H1 (cell line): Measurements from ENCODE around the gene CWC27. TPM values are rescaled to one million over a fixed set of nuclear protein-coding genes. Genes with fewer than 3 reads are reported as not detected.

Experiments used
- CTCF ChIA-PET: fragments of 300-600 bp; sonication (Branson Sonifier 250); formaldehyde crosslinking; loops from one replicate; lab custom pipeline; 2021; ENCODE audit not compliant: partially characterized antibody; lab: Charles Lee
- POLR2A ChIA-PET: fragments of 300-600 bp; sonication (Branson Sonifier 250); formaldehyde crosslinking; loops from one replicate; lab custom pipeline; 2021; ENCODE audit warnings: inconsistent platforms; ENCODE audit not compliant: partially characterized antibody; lab: Charles Lee
- DNase-seq, 2 experiments: peaks; one replicate each; pipeline versions ENCODE4 v3.0.0 to v3.0.0-alpha.2; 2010 to 2022; ENCODE audit warnings: low spot score in 2 of 2, low read depth in 1 of 2, mixed read lengths in 1 of 2
- FAIRE-seq: peaks from 2 replicates; lab custom pipeline; 2011; peaks lifted over from hg19 to GRCh38; lab: Jason Lieb, UNC
- H2AFZ ChIP-seq: 2 replicates; pipeline ENCODE4 v1.8.1; 2012; ENCODE audit warnings: low read length, inconsistent platforms
- H2AK5ac ChIP-seq: 2 replicates; pipeline ENCODE4 v1.6.1; 2013; ENCODE audit warnings: low read depth, low read length
- H2BK120ac ChIP-seq: replicated peaks from 2 replicates; pipeline ENCODE3; 2013; ENCODE audit warnings: low read depth, low read length, inconsistent platforms
- H2BK12ac ChIP-seq: 2 replicates; pipeline ENCODE4 v1.6.1; 2013; ENCODE audit warnings: low read depth, low read length
- H2BK15ac ChIP-seq: 2 replicates; pipeline ENCODE4 v1.6.1; 2013; ENCODE audit warnings: low read length
- H2BK20ac ChIP-seq: 2 replicates; pipeline ENCODE4 v1.6.1; 2013; ENCODE audit warnings: low read length
- H2BK5ac ChIP-seq: 2 replicates; pipeline ENCODE4 v1.6.1; 2013; ENCODE audit warnings: low read depth, low read length
- H3K14ac ChIP-seq: 2 replicates; pipeline ENCODE4 v1.6.1; 2013; ENCODE audit warnings: inconsistent platforms; ENCODE audit not compliant: insufficient read length
- H3K18ac ChIP-seq: 2 replicates; pipeline ENCODE4 v1.6.1; 2013; ENCODE audit warnings: low read length; ENCODE audit errors: extremely low read depth
- H3K23ac ChIP-seq: 2 replicates; pipeline ENCODE4 v1.6.1; 2013; ENCODE audit warnings: inconsistent platforms; ENCODE audit not compliant: insufficient read length
- H3K23me2 ChIP-seq: 2 replicates; pipeline ENCODE4 v1.6.1; 2013; ENCODE audit warnings: low read depth, low read length
- H3K27ac ChIP-seq: 2 replicates; pipeline ENCODE4 v1.6.1; 2011; ENCODE audit warnings: low read depth, low read length, inconsistent platforms
- H3K27me3 ChIP-seq, 4 experiments: replicated peaks in 1 of 4; 1 replicate in 1 of 4; 2 replicates in 3 of 4; pipeline versions ENCODE4 v1.6.1 to v1.8.1; 2011 to 2013; ENCODE audit warnings: low read length in 3 of 4, mild to moderate bottlenecking in 3 of 4, inconsistent platforms in 2 of 4, mixed read lengths in 2 of 4, moderate library complexity in 1 of 4; ENCODE audit not compliant: control insufficient read depth in 3 of 4, insufficient read depth in 3 of 4; ENCODE audit errors: extremely low read depth in 1 of 4
- H3K36me3 ChIP-seq, 4 experiments: 2 replicates each; pipeline versions ENCODE4 v1.6.1 to v1.8.1; 2011 to 2013; ENCODE audit warnings: mild to moderate bottlenecking in 4 of 4, low read length in 3 of 4, moderate library complexity in 2 of 4, control low read depth in 1 of 4, inconsistent platforms in 1 of 4; ENCODE audit not compliant: insufficient read depth in 4 of 4, control insufficient read depth in 2 of 4
- H3K4ac ChIP-seq: replicated peaks from 2 replicates; pipeline ENCODE3; 2013; ENCODE audit warnings: low read length, low read depth, mixed read lengths, inconsistent platforms; ENCODE audit not compliant: insufficient read length
- H3K4me1 ChIP-seq, 4 experiments: replicated peaks in 1 of 4; 1 replicate in 1 of 4; 2 replicates in 3 of 4; pipeline versions ENCODE4 v1.6.1 to v1.8.1; 2011 to 2013; ENCODE audit warnings: low read length in 3 of 4, inconsistent platforms in 2 of 4, mixed read lengths in 1 of 4; ENCODE audit not compliant: insufficient read depth in 4 of 4, control insufficient read depth in 3 of 4
- H3K4me2 ChIP-seq, 2 experiments: 2 replicates each; pipeline versions ENCODE4 v1.6.1 to v1.8.1; 2011 to 2013; ENCODE audit warnings: low read depth in 2 of 2, low read length in 2 of 2, control low read depth in 1 of 2, inconsistent platforms in 1 of 2, mild to moderate bottlenecking in 1 of 2; ENCODE audit not compliant: insufficient read depth in 1 of 2
- H3K4me3 ChIP-seq, 4 experiments: fragments of 200-600, 300-600 bp in 1 of 4; sonication (generic), shearing (Covaris generic), sonication (Bioruptor Twin) in 1 of 4; 2 replicates each; pipeline versions ENCODE4 v1.5.1 to v1.8.1; 2011 to 2016; ENCODE audit warnings: low read length in 4 of 4, low read depth in 3 of 4, control low read depth in 2 of 4, inconsistent platforms in 2 of 4, mild to moderate bottlenecking in 2 of 4, mixed read lengths in 1 of 4, moderate library complexity in 1 of 4; ENCODE audit not compliant: insufficient read depth in 2 of 4; ENCODE audit errors: extremely low read depth in 1 of 4
- H3K56ac ChIP-seq: replicated peaks from 2 replicates; pipeline ENCODE3; 2013; ENCODE audit warnings: low read depth, mild to moderate bottlenecking, mixed read lengths, low read length, inconsistent platforms; ENCODE audit not compliant: insufficient read length
- H3K79me1 ChIP-seq: 2 replicates; pipeline ENCODE4 v1.6.1; 2013; ENCODE audit warnings: low read depth, low read length, control low read depth
- H3K79me2 ChIP-seq, 2 experiments: 2 replicates each; pipeline versions ENCODE4 v1.6.1 to v1.8.1; 2012 to 2013; ENCODE audit warnings: low read length in 2 of 2, mild to moderate bottlenecking in 2 of 2, inconsistent platforms in 1 of 2; ENCODE audit not compliant: insufficient read depth in 2 of 2, control insufficient read depth in 1 of 2
- H3K9ac ChIP-seq, 4 experiments: replicated peaks in 1 of 4; 1 replicate in 1 of 4; 2 replicates in 3 of 4; pipeline versions ENCODE4 v1.6.1 to v1.8.1; 2011 to 2013; ENCODE audit warnings: low read depth in 3 of 4, low read length in 3 of 4, control low read depth in 2 of 4, mild to moderate bottlenecking in 2 of 4, moderate library complexity in 2 of 4, inconsistent platforms in 1 of 4; ENCODE audit errors: extremely low read depth in 1 of 4
- H3K9me3 ChIP-seq, 2 experiments: 2 replicates each; pipeline versions ENCODE4 v1.6.1 to v1.8.1; 2012 to 2013; ENCODE audit warnings: mild to moderate bottlenecking in 2 of 2, moderate library complexity in 2 of 2, control low read depth in 1 of 2, inconsistent platforms in 1 of 2, low read depth in 1 of 2, low read length in 1 of 2, mixed read lengths in 1 of 2; ENCODE audit not compliant: insufficient read depth in 2 of 2
- H4K20me1 ChIP-seq, 2 experiments: replicated peaks in 1 of 2; 2 replicates each; pipeline versions ENCODE3 to v1.8.1; 2011 to 2013; ENCODE audit warnings: inconsistent platforms in 2 of 2, low read length in 2 of 2, mild to moderate bottlenecking in 1 of 2; ENCODE audit not compliant: insufficient read depth in 2 of 2, control insufficient read depth in 1 of 2
- H4K5ac ChIP-seq: 2 replicates; pipeline ENCODE4 v1.6.1; 2013; ENCODE audit warnings: low read length, low read depth, mixed read lengths, inconsistent platforms; ENCODE audit not compliant: insufficient read length
- H4K8ac ChIP-seq: 2 replicates; pipeline ENCODE4 v1.8.0; 2013; ENCODE audit warnings: mild to moderate bottlenecking, moderate library complexity, low read length, inconsistent platforms; ENCODE audit not compliant: insufficient read depth; ENCODE audit errors: extremely low read depth
- H4K91ac ChIP-seq: replicated peaks from 2 replicates; pipeline ENCODE3; 2013; ENCODE audit warnings: low read length, mixed read lengths, inconsistent platforms; ENCODE audit not compliant: insufficient read length
- CHD1 ChIP-seq: IDR thresholded peaks from 2 replicates; pipeline ENCODE4 v1.6.1; 2012; ENCODE audit warnings: low read depth, low read length, improper control_type of control experiment
- KDM1A ChIP-seq: fragments of 200-600, 300-600 bp; sonication (generic); IDR thresholded peaks from 2 replicates; pipeline ENCODE4 v1.7.1; 2016; ENCODE audit warnings: mild to moderate bottlenecking, low read length, borderline replicate concordance
- KDM4A ChIP-seq: IDR thresholded peaks from one replicate; pipeline ENCODE4 v1.7.1; 2012; ENCODE audit warnings: low read depth, mild to moderate bottlenecking, moderate library complexity, low read length, inconsistent platforms; ENCODE audit not compliant: severe bottlenecking
- POLR2AphosphoS5 ChIP-seq: IDR thresholded peaks from 2 replicates; pipeline ENCODE4 v1.6.1; 2011; ENCODE audit warnings: low read depth, low read length
- RAD21 ChIP-seq, 2 experiments: IDR thresholded peaks in 1 of 2; conservative IDR thresholded peaks in 1 of 2; 2 replicates each; pipeline ENCODE4 v1.6.1; 2011; ENCODE audit warnings: low read depth in 2 of 2, low read length in 2 of 2, improper control_type of control experiment in 1 of 2, inconsistent platforms in 1 of 2, mild to moderate bottlenecking in 1 of 2, moderate library complexity in 1 of 2
- SAP30 ChIP-seq: fragments of 300-600 bp; sonication (generic); IDR thresholded peaks from 2 replicates; pipeline ENCODE4 v1.7.1; 2012; ENCODE audit warnings: low read length, moderate library complexity, mild to moderate bottlenecking, inconsistent platforms; ENCODE audit not compliant: insufficient read depth, insufficient replicate concordance
- YY1 ChIP-seq: IDR thresholded peaks from 2 replicates; pipeline ENCODE4 v1.6.1; 2011; ENCODE audit warnings: low read depth, mild to moderate bottlenecking, low read length
- WGBS, 2 experiments: shearing (Covaris generic) in 1 of 2; methylation state at CpG; one replicate each; pipeline versions ENCODE4 v1.1.6 to v1.1.7; 2013 to 2015; ENCODE audit warnings: low lambda C conversion rate in 2 of 2, mixed read lengths in 2 of 2, inconsistent platforms in 1 of 2, low coverage in 1 of 2, missing lambda C conversion rate in 1 of 2; ENCODE audit not compliant: insufficient replicate concordance in 2 of 2, insufficient coverage in 1 of 2, insufficient read length in 1 of 2; ENCODE audit errors: extremely low coverage in 1 of 2, missing lambda C conversion rate in 1 of 2; 5-methylcytosine and 5-hydroxymethylcytosine counted together
- polyA plus RNA-seq, 7 experiments: library from polyadenylated mRNA; depleted of rRNA in 3 of 7; stranded (reverse) in 5 of 7; unstranded in 2 of 7; fragments of >200 nt in 5 of 7; fragments of 200-250 nt in 2 of 7; gene quantifications; 1 replicate in 5 of 7; 2 replicates in 1 of 7; 4 replicates in 1 of 7; pipeline versions ENCODE4 v1.2.1 to v1.2.3, GENCODE V29; 2011 to 2013; ENCODE audit warnings: missing spikeins in 2 of 7, mixed read lengths in 2 of 7
- total RNA-seq: library from RNA; stranded (reverse); fragmentation: NEBNext Ultra II Directional; extraction: Animal tissue kit (Norgen Biotek cat#: 25700); gene quantifications from 2 replicates; pipeline ENCODE4 v1.2.1, GENCODE V29; 2021

The CWC27 gene
- total and polyA plus RNA-seq, 2 of the 8 experiments (the other 6 are each of a cell fraction or from before 2014, with no cell fraction given), result 24.9 to 43.4 TPM

GRCh38 chr5:65034813-65035209 lies 266.1 kb downstream of the CWC27 start:
- no peak for TF ChIP-seq CHD1
- TF ChIP-seq POLR2AphosphoS5, result no peak
- TF ChIP-seq RAD21 (IDR thresholded peaks at IDR 0.05 in 1 of 2, conservative IDR thresholded peaks at IDR 0.05 in 1 of 2; ENCODE audit: low read depth in 2 of 2, low read length in 2 of 2), result 0 out of 4 replicates have a peak, but pooled peaks of 1 of the 2 experiments have one; percentile 8
- no peak for TF ChIP-seq KDM1A
- no peak for TF ChIP-seq SAP30
- TF ChIP-seq KDM4A, result peak; percentile 13
- TF ChIP-seq YY1, result no peak
- no peak overlapping the region for H2BK120ac ChIP-seq
- no peaks in the 10 kb centered on the region for H3K36me3 ChIP-seq
- FAIRE-seq (no peak), DNase-seq (peak in 1 of 2 experiments; percentile 70)
- H3K27me3 ChIP-seq, result peaks cover 0 to 3% (median under 1%) of the 10 kb centered on the region in 4 experiments; a peak in 3 of 7 replicates
- no peaks in the 10 kb centered on the region for H3K23me2 ChIP-seq
- peak overlapping the region; percentile 71 for H3K18ac ChIP-seq
- H2AK5ac ChIP-seq, result no peak overlapping the region
- H2BK20ac ChIP-seq, result no peak overlapping the region
- no peak overlapping the region; the same call in 1 of the 2 replicates for H2BK12ac ChIP-seq
- H3K4me3 ChIP-seq, result peak overlapping the region; percentile 57 to 67 (median 63); a peak in 6 of 8 replicates
- peak overlapping the region; percentile 95; the same call in 1 of the 2 replicates for H2BK5ac ChIP-seq
- H3K23ac ChIP-seq, result no peak overlapping the region
- peak overlapping the region; percentile 72 to 79 for H3K4me2 ChIP-seq
- no peaks in the 10 kb centered on the region for H3K79me1 ChIP-seq
- H3K27ac ChIP-seq, result peak overlapping the region; percentile 90; the same call in 1 of the 2 replicates
- ChIA-PET CTCF (interaction anchor here (0.9 to 4.9 kb wide), 6 partner anchors 9 to 448 kb away, joined by 3 to 27 read pairs (median 4); no protein-coding TSS in a partner anchor), POLR2A (interaction anchor here (1.1 to 1.4 kb wide), 3 partner anchors 19 to 68 kb away, joined by 3 to 5 read pairs (median 3); no protein-coding TSS in a partner anchor)
- H3K56ac ChIP-seq, result no peak overlapping the region
- H3K79me2 ChIP-seq, result no peaks in the 10 kb centered on the region
- H3K9ac ChIP-seq, result peak overlapping the region in 3 of 4 experiments; percentile 74 to 77 (median 74); a peak in 6 of 7 replicates
- H4K91ac ChIP-seq, result no peak overlapping the region
- H3K4ac ChIP-seq, result no peak overlapping the region
- WGBS, 2 experiments, result 43% methylated on average over 12 of the region's 14 CpGs; no CpG with 5 or more reads in 1 of the 2 experiments
- H3K9me3 ChIP-seq, result no peaks in the 10 kb centered on the region
- no peak overlapping the region for H2BK15ac ChIP-seq
- H3K4me1 ChIP-seq, result peaks cover 2 to 10% (median 4%) of the 10 kb centered on the region in 4 experiments
- peak overlapping the region; percentile 91 for H2AFZ ChIP-seq
- peak overlapping the region; percentile 42 for H4K5ac ChIP-seq
- no peak overlapping the region for H3K14ac ChIP-seq
- H4K8ac ChIP-seq, result no peak overlapping the region; the same call in 1 of the 2 replicates
- no peaks in the 10 kb centered on the region for H4K20me1 ChIP-seq
